RWPE2 (cell line): Measurements from ENCODE around the gene PCBP3.
"Not testable (repeated sequence)": the region's sequence is repeated elsewhere in the genome, so short reads cannot be mapped to it uniquely, and the experiment has no call there.

Experiments
- ATAC-seq: fragments of 200-7000 bp; cut with Tn5 transposase; 3 replicates; pipeline ENCODE4 v1.9.1; 2021; ENCODE audit warnings: low read depth
- DNase-seq: peaks from one replicate; pipeline ENCODE4 v3.0.0-alpha.2; 2020; ENCODE audit warnings: low spot score
- H3K27ac ChIP-seq: fragments of 450-650 bp; 2 replicates; pipeline ENCODE4 v1.5.1; 2017; ENCODE audit warnings: mild to moderate bottlenecking; ENCODE audit not compliant: poor library complexity, severe bottlenecking
- H3K27me3 ChIP-seq: fragments of 250-450 bp; sonication (Bioruptor Pico); 2 replicates; pipeline ENCODE4 v1.5.1; 2021; ENCODE audit warnings: mild to moderate bottlenecking, moderate library complexity; ENCODE audit not compliant: insufficient read depth, poor library complexity, severe bottlenecking
- H3K36me3 ChIP-seq: fragments of 250-450 bp; sonication (Bioruptor Pico); 2 replicates; pipeline ENCODE4 v1.5.1; 2020; ENCODE audit warnings: low read depth, mild to moderate bottlenecking, moderate library complexity
- H3K4me1 ChIP-seq: fragments of 250-450 bp; sonication (Bioruptor Pico); 2 replicates; pipeline ENCODE4 v1.5.1; 2021; ENCODE audit warnings: mild to moderate bottlenecking, moderate library complexity; ENCODE audit not compliant: insufficient read depth, poor library complexity, severe bottlenecking
- H3K4me3 ChIP-seq: fragments of 250-450 bp; sonication (Bioruptor Pico); 2 replicates; pipeline ENCODE4 v1.5.1; 2021; ENCODE audit warnings: mild to moderate bottlenecking, moderate library complexity; ENCODE audit not compliant: severe bottlenecking
- H3K9me3 ChIP-seq: fragments of 250-450 bp; sonication (Bioruptor Pico); 2 replicates; pipeline ENCODE4 v1.5.1; 2021; ENCODE audit warnings: mild to moderate bottlenecking, moderate library complexity; ENCODE audit not compliant: severe bottlenecking
- CTCF ChIP-seq: fragments of 450-650 bp; IDR thresholded peaks from one replicate; pipeline ENCODE4 v1.5.1; 2017; ENCODE audit warnings: mild to moderate bottlenecking, moderate library complexity; ENCODE audit not compliant: poor library complexity, severe bottlenecking

PCBP3 gene

GRCh38 chr21:45848331-45848730 lies 204.8 kb downstream of the PCBP3 start:
- DNase-seq: peak; percentile 1
- no peaks in the 10 kb centered on the region for H3K4me1 ChIP-seq
- no peak overlapping the region for H3K27ac ChIP-seq
- no peaks in the 10 kb centered on the region for H3K27me3 ChIP-seq
- H3K4me3 ChIP-seq: no peak overlapping the region
- TF ChIP-seq CTCF: no peak
- no peak for ATAC-seq
- no peaks in the 10 kb centered on the region for H3K36me3 ChIP-seq
- H3K9me3 ChIP-seq: no peaks in the 10 kb centered on the region

- H3K4me3 ChIP-seq: no peak overlapping the region
- DNase-seq (no peak), ATAC-seq (no peak)
- no peaks in the 10 kb centered on the region for H3K27me3 ChIP-seq
- H3K4me1 ChIP-seq: peaks cover 3% of the 10 kb centered on the region
- no peak for TF ChIP-seq CTCF
- no peaks in the 10 kb centered on the region for H3K9me3 ChIP-seq
- no peak overlapping the region for H3K27ac ChIP-seq
- H3K36me3 ChIP-seq: no peaks in the 10 kb centered on the region
These were observed 205.3 kb downstream of the PCBP3 start for GRCh38 chr21:45848805-45849204.

- no peak for ATAC-seq
- H3K4me1 ChIP-seq: peaks cover 11% of the 10 kb centered on the region
- no peaks in the 10 kb centered on the region for H3K9me3 ChIP-seq
- no peak for DNase-seq
- no peaks in the 10 kb centered on the region for H3K27me3 ChIP-seq
- H3K4me3 ChIP-seq: no peak overlapping the region
- H3K27ac ChIP-seq: no peak overlapping the region
- TF ChIP-seq CTCF: no peak
- no peaks in the 10 kb centered on the region for H3K36me3 ChIP-seq
These were observed 206.1 kb downstream of the PCBP3 start for GRCh38 chr21:45849651-45850050.

GRCh38 chr21:45850181-45850580 lies 206.7 kb downstream of the PCBP3 start:
- no peaks in the 10 kb centered on the region for H3K27me3 ChIP-seq
- ATAC-seq: no peak
- H3K4me1 ChIP-seq: peaks cover 12% of the 10 kb centered on the region
- TF ChIP-seq CTCF: no peak
- no peaks in the 10 kb centered on the region for H3K36me3 ChIP-seq
- H3K9me3 ChIP-seq: no peaks in the 10 kb centered on the region
- H3K27ac ChIP-seq: no peak overlapping the region
- no peak for DNase-seq
- no peak overlapping the region for H3K4me3 ChIP-seq

GRCh38 chr21:45852386-45852785 lies 208.9 kb downstream of the PCBP3 start:
- ATAC-seq, H3K9me3 ChIP-seq, H3K27ac ChIP-seq, DNase-seq, H3K27me3 ChIP-seq, H3K36me3 ChIP-seq, H3K4me3 ChIP-seq: not testable (repeated sequence)
- peaks cover 12% of the 10 kb centered on the region for H3K4me1 ChIP-seq
